Measurements from ENCODE around the gene HTN3. TPM values are rescaled to one million over a fixed set of nuclear protein-coding genes. Genes with fewer than 3 reads are reported as not detected.
"Not testable (repeated sequence)": the region's sequence is repeated elsewhere in the genome, so short reads cannot be mapped to it uniquely, and the experiment has no call there.

HTN3 gene
- polyA plus RNA-seq, 1 experiment: not detected

DNA sequence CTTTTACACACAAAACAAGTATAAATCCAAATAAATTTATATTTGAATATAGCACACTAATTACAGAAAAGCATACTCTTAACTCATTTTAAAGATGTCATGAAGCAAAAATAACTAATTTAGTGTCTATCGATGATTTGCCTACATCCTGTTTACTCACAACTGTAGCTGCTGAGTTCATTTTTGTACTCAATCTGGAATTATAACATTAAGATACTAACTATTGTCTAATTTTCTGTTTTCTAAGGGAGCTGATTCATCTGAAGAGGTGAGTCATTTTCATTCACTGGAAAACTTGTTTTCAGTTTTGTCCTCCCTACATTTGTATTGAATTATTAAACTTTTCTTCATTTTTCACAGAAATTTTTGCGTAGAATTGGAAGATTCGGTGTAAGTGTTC, 28.8 kb upstream of the HTN3 start:
- DNase-seq (ENCODE audit: low read depth, low spot score): no peak
- POLR2A ChIA-PET: no interaction called here

DNA sequence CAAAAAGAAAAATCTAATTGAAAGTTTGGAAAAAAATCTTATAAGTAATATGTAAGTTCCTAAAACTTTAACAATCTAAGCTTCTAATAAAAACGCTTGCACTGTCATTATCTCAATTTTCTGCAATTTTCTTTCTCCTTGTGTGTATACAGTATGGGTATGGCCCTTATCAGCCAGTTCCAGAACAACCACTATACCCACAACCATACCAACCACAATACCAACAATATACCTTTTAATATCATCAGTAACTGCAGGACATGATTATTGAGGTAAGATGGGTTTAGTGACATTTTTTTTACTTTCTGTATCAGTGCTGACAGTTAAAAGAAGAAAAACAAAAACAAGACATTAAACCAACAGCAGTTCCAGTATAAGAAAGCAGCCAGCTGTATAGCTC, 27.5 kb upstream of the HTN3 start:
- CTCF ChIA-PET: no interaction called here
- no peak overlapping the region for H3K4me3 ChIP-seq (ENCODE audit: low read depth, low read length)

More for the DNA sequence above, 28.8 kb upstream of the HTN3 start:
- Histone ChIP-seq H3K4me3 (ENCODE audit: low read depth, low read length) (no peak overlapping the region), H3K9me3 (ENCODE audit: control insufficient read depth, insufficient read depth, low read length) (no peaks in the 10 kb centered on the region), H3K27ac (ENCODE audit: low read depth, low read length) (no peak overlapping the region), H3K27me3 (ENCODE audit: control insufficient read depth, insufficient read depth, low read length) (no peaks in the 10 kb centered on the region)
- CTCF ChIA-PET: no interaction called here
- TF ChIP-seq, protein P1, sequence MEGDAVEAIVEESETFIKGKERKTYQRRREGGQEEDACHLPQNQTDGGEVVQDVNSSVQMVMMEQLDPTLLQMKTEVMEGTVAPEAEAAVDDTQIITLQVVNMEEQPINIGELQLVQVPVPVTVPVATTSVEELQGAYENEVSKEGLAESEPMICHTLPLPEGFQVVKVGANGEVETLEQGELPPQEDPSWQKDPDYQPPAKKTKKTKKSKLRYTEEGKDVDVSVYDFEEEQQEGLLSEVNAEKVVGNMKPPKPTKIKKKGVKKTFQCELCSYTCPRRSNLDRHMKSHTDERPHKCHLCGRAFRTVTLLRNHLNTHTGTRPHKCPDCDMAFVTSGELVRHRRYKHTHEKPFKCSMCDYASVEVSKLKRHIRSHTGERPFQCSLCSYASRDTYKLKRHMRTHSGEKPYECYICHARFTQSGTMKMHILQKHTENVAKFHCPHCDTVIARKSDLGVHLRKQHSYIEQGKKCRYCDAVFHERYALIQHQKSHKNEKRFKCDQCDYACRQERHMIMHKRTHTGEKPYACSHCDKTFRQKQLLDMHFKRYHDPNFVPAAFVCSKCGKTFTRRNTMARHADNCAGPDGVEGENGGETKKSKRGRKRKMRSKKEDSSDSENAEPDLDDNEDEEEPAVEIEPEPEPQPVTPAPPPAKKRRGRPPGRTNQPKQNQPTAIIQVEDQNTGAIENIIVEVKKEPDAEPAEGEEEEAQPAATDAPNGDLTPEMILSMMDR (IDR thresholded peaks at IDR 0.05; ENCODE audit: low read depth, low read length): no peak

DNA sequence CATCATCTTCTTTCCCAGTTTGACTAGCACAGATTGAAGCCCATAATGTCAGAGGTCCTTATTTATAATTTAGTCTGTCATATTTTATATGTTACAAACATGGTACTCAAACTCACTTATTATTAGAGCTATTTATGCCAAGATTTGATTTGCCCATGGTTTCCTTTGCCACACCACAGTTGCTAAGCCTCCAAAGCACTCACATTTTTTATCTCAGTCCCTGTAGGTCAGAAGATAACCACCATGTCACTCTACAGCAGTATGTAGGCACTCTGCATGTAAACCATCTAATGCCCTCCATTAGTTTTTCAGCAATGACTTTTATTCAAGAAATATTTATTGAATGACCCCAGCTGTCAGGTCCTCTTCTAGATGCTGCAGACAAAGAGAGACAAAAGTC, 25.8 kb upstream of the HTN3 start:
- Histone ChIP-seq H3K27me3 (ENCODE audit: control insufficient read depth, insufficient read depth, low read length) (no peaks in the 10 kb centered on the region), H3K27ac (ENCODE audit: low read depth, low read length) (no peak overlapping the region), H3K9me3 (ENCODE audit: control insufficient read depth, insufficient read depth, low read length) (no peaks in the 10 kb centered on the region), H3K4me3 (ENCODE audit: low read depth, low read length) (no peak overlapping the region)
- POLR2A ChIA-PET: no interaction called here
- no peak for DNase-seq (ENCODE audit: low read depth, low spot score)
- TF ChIP-seq, protein P1 (IDR thresholded peaks at IDR 0.05; ENCODE audit: low read depth, low read length): no peak
- CTCF ChIA-PET: no interaction called here

More for the DNA sequence above, 27.5 kb upstream of the HTN3 start:
- no peak overlapping the region for H3K27ac ChIP-seq (ENCODE audit: low read depth, low read length)
- TF ChIP-seq, protein P1 (IDR thresholded peaks at IDR 0.05; ENCODE audit: low read depth, low read length): no peak
- POLR2A ChIA-PET: no interaction called here
- no peaks in the 10 kb centered on the region for H3K9me3 ChIP-seq (ENCODE audit: control insufficient read depth, insufficient read depth, low read length)
- no peaks in the 10 kb centered on the region for H3K27me3 ChIP-seq (ENCODE audit: control insufficient read depth, insufficient read depth, low read length)
- no peak for DNase-seq (ENCODE audit: low read depth, low spot score)

DNA sequence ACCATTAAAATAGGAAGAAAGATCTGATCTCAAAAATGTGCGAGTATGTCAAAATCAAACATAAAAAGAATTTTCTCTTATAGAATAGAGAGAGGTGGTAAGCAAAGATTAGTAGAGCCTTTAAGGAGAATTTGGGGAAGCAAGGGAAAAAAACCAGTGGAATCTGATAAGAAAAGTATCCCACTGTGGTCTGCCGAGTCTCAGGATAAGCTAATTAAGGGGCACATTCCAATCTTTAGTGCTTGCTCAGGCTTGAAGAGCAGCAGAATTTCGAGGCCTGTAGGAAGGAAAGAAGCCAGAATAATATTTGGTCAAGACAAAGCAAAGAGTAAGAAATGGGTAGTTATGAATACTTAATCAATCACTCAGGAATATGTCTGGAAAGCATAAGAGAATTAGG, 19.5 kb upstream of the HTN3 start:
- no peak for DNase-seq (ENCODE audit: low read depth, low spot score)
- CTCF ChIA-PET: no interaction called here
- POLR2A ChIA-PET: no interaction called here

DNA sequence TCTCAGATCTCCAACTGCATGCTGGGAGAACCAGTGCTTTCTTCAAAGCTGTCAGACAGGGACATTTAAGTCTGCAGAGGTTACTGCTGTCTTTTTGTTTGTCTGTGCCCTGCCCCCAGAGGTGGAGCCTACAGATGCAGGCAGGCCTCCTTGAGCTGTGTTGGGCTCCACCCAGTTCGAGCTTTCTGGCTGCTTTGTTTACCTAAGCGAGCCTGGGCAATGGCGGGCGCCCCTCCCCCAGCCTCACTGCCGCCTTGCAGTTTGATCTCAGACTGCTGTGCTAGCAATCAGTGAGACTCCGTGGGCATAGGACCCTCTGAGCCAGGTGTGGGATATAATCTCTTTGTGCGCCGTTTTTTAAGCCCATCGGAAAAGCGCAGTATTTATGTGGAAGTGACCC, 9.3 kb upstream of the HTN3 start:
- H3K27ac ChIP-seq (ENCODE audit: low read depth, low read length); POLR2A ChIA-PET; DNase-seq (ENCODE audit: low read depth, low spot score); H3K4me3 ChIP-seq (ENCODE audit: low read depth, low read length); H3K27me3 ChIP-seq (ENCODE audit: control insufficient read depth, insufficient read depth, low read length); CTCF ChIA-PET; H3K9me3 ChIP-seq (ENCODE audit: control insufficient read depth, insufficient read depth, low read length): not testable (repeated sequence)

More for the DNA sequence above, 19.5 kb upstream of the HTN3 start:
- Histone ChIP-seq H3K27ac (ENCODE audit: low read depth, low read length) (no peak overlapping the region), H3K4me3 (ENCODE audit: low read depth, low read length) (no peak overlapping the region), H3K9me3 (ENCODE audit: control insufficient read depth, insufficient read depth, low read length) (no peaks in the 10 kb centered on the region), H3K27me3 (ENCODE audit: control insufficient read depth, insufficient read depth, low read length) (no peaks in the 10 kb centered on the region)
- TF ChIP-seq, protein P1 (IDR thresholded peaks at IDR 0.05; ENCODE audit: low read depth, low read length): no peak

DNA sequence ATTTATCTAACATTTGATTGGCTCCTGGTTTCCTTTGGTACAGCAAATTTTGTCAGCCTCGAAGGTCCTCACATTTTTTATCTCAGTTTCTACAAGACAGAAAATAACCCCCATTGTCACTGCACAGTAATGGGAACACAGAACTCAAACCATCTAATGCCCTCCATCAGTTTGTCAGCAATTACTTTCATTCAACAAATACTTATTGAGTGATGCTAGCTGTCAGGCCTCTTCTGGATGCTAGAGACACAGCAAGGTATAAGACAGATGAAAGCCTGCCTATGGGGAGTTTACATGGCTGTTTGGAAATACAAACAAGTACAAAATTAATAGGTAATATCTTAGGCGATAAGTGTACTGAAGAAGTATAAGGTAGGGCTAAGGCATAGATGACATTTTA, 5.0 kb upstream of the HTN3 start:
- no peaks in the 10 kb centered on the region for H3K27me3 ChIP-seq (ENCODE audit: control insufficient read depth, insufficient read depth, low read length)
- ChIA-PET CTCF (no interaction called here), POLR2A (no interaction called here)
- TF ChIP-seq, protein P1 (IDR thresholded peaks at IDR 0.05; ENCODE audit: low read depth, low read length): no peak
- no peak for DNase-seq (ENCODE audit: low read depth, low spot score)
- H3K27ac ChIP-seq (ENCODE audit: low read depth, low read length): no peak overlapping the region
- no peaks in the 10 kb centered on the region for H3K9me3 ChIP-seq (ENCODE audit: control insufficient read depth, insufficient read depth, low read length)
- H3K4me3 ChIP-seq (ENCODE audit: low read depth, low read length): no peak overlapping the region
